ENCODE results near the gene TMEM129.
A peak's percentile ranks its signal among the peaks of the same experiment; 100 is the strongest.

TMEM129 gene

GRCh38 chr4:1743551-1743950 is 22.4 kb upstream of the TMEM129 start:
- no peak for DNase-seq

- no peak for DNase-seq
These were observed 20.1 kb upstream of the TMEM129 start for GRCh38 chr4:1741208-1741607.

- DNase-seq, result no peak
These were observed 19.0 kb upstream of the TMEM129 start for GRCh38 chr4:1740021-1740545.

GRCh38 chr4:1739358-1739757 is 18.2 kb upstream of the TMEM129 start:
- no peak for DNase-seq

- no peak for DNase-seq
These were observed 17.3 kb upstream of the TMEM129 start for GRCh38 chr4:1738410-1738809.

GRCh38 chr4:1737666-1738065 is 16.5 kb upstream of the TMEM129 start:
- no peak for DNase-seq

- no peak for DNase-seq
These were observed 15.7 kb upstream of the TMEM129 start for GRCh38 chr4:1736812-1737211.

GRCh38 chr4:1735215-1735614 is 14.1 kb upstream of the TMEM129 start:
- no peak for DNase-seq

- no peak for DNase-seq
These were observed 11.8 kb upstream of the TMEM129 start for GRCh38 chr4:1732911-1733310.

- no peak for DNase-seq
These were observed 10.1 kb upstream of the TMEM129 start for GRCh38 chr4:1731180-1731579.

- no peak for DNase-seq
These were observed 9.5 kb upstream of the TMEM129 start for GRCh38 chr4:1730532-1731135.

- no peak for DNase-seq
These were observed 7.2 kb upstream of the TMEM129 start for GRCh38 chr4:1728061-1728980.

- peak; percentile 79 for DNase-seq
These were observed 6.3 kb upstream of the TMEM129 start for GRCh38 chr4:1727117-1728031.

GRCh38 chr4:1726146-1726934 is 5.2 kb upstream of the TMEM129 start:
- DNase-seq, result peak; percentile 93

- no peak for DNase-seq
These were observed 4.4 kb upstream of the TMEM129 start for GRCh38 chr4:1725521-1725920.

GRCh38 chr4:1723131-1723801 is 2.1 kb upstream of the TMEM129 start:
- peak; percentile 65 for DNase-seq

- DNase-seq, result peak; percentile 53
These were observed 1.5 kb upstream of the TMEM129 start for GRCh38 chr4:1722551-1723118.

- no peak for DNase-seq
These were observed 785 bp upstream of the TMEM129 start for GRCh38 chr4:1721666-1722550.

- DNase-seq, result peak; percentile 42
These were observed 750 bp downstream of the TMEM129 start for GRCh38 chr4:1720163-1720983.
